OCI-LY7 (cell line): ENCODE measurements around the gene TRAF1. TPM values are rescaled to one million over a fixed set of nuclear protein-coding genes. Genes with fewer than 3 reads are reported as not detected.
A peak's percentile ranks its signal among the peaks of the same experiment; 100 is the strongest.
"Not testable (repeated sequence)": the region's sequence is repeated elsewhere in the genome, so short reads cannot be mapped to it uniquely, and the experiment has no call there.

ENCODE experiments used
- BruUV-seq: library from RNA; stranded (reverse); fragments of 400-500 nt; replicated peaks from 2 replicates; lab custom pipeline; 2021; lab: Mats Ljungman, UMichigan
- CTCF ChIA-PET: fragments of 300-600 bp; sonication (Branson Sonifier 250); formaldehyde crosslinking; loops from one replicate; lab custom pipeline; 2022; ENCODE audit warnings: antibody characterized with exemption; ENCODE audit not compliant: unreplicated experiment; lab: Charles Lee
- POLR2A ChIA-PET: fragments of 300-600 bp; sonication (Branson Sonifier 250); formaldehyde crosslinking; loops from one replicate; lab custom pipeline; 2022; ENCODE audit warnings: antibody characterized with exemption; lab: Charles Lee
- DNase-seq: peaks from one replicate; pipeline ENCODE4 v3.0.0-alpha.2; 2015; ENCODE audit warnings: low spot score
- H2AFZ ChIP-seq: fragments of 200-600 bp; sonication (generic), shearing (Covaris generic); 2 replicates; pipeline ENCODE4 v1.6.1; 2014; ENCODE audit warnings: mild to moderate bottlenecking, antibody characterized with exemption, low read length, moderate library complexity
- H3K27ac ChIP-seq: fragments of 200-600 bp; sonication (generic); 2 replicates; pipeline ENCODE4 v1.5.1; 2014; ENCODE audit warnings: mixed run types, low read depth, mild to moderate bottlenecking, moderate library complexity, low read length, inconsistent platforms; ENCODE audit not compliant: poor library complexity, severe bottlenecking
- H3K36me3 ChIP-seq: fragments of 200-600 bp; sonication (generic); 2 replicates; pipeline ENCODE4 v1.6.1; 2014; ENCODE audit warnings: mild to moderate bottlenecking, antibody characterized with exemption, low read length, moderate library complexity, mixed read lengths; ENCODE audit not compliant: insufficient read depth
- H3K4me1 ChIP-seq: fragments of 200-600 bp; sonication (generic); 2 replicates; pipeline ENCODE4 v1.5.1; 2014; ENCODE audit warnings: mild to moderate bottlenecking, low read length; ENCODE audit not compliant: insufficient read depth, poor library complexity, severe bottlenecking
- H3K4me2 ChIP-seq: fragments of 200-600 bp; sonication (generic); 2 replicates; pipeline ENCODE4 v1.6.1; 2014; ENCODE audit warnings: mild to moderate bottlenecking, low read length
- H3K4me3 ChIP-seq: fragments of 200-600 bp; sonication (generic); 2 replicates; pipeline ENCODE4 v1.5.1; 2014; ENCODE audit warnings: mild to moderate bottlenecking, low read depth, low read length; ENCODE audit not compliant: poor library complexity, severe bottlenecking
- H3K79me2 ChIP-seq: fragments of 200-600 bp; sonication (generic); 2 replicates; pipeline ENCODE4 v1.6.1; 2016; ENCODE audit warnings: low read depth, mild to moderate bottlenecking, low read length, moderate library complexity, mixed read lengths; ENCODE audit not compliant: insufficient read depth
- H3K9me2 ChIP-seq: fragments of 200-600 bp; sonication (generic); 2 replicates; pipeline ENCODE4 v1.6.1; 2016; ENCODE audit warnings: mild to moderate bottlenecking, low read length, mixed read lengths; ENCODE audit not compliant: insufficient read depth
- H3K9me3 ChIP-seq: fragments of 200-600 bp; sonication (generic); 2 replicates; pipeline ENCODE4 v1.6.1; 2014; ENCODE audit warnings: mild to moderate bottlenecking, mixed run types, low read length, mixed read lengths
- H4K20me1 ChIP-seq: fragments of 200-600 bp; sonication (generic); 2 replicates; pipeline ENCODE4 v1.6.1; 2014; ENCODE audit warnings: mild to moderate bottlenecking, antibody characterized with exemption, low read length, moderate library complexity, mixed read lengths; ENCODE audit not compliant: insufficient read depth
- CTCF ChIP-seq: fragments of 200-600 bp; sonication (generic); conservative IDR thresholded peaks from 2 replicates; pipeline ENCODE4 v1.5.1; 2014; ENCODE audit warnings: mild to moderate bottlenecking, antibody characterized with exemption, low read length, moderate library complexity, mixed read lengths
- EZH2phosphoT487 ChIP-seq: fragments of 200-600 bp; sonication (generic); IDR thresholded peaks from 2 replicates; pipeline ENCODE4 v1.6.1; 2018; ENCODE audit warnings: low read depth, borderline replicate concordance, mild to moderate bottlenecking, mixed run types, antibody characterized with exemption, low read length, moderate library complexity, mixed read lengths
- intact Hi-C: fragments of 100-400 bp; cut with micrococcal nuclease; formaldehyde crosslinking; loops from one replicate; pipeline ENCODE4 v1.10.0; 2022; ENCODE audit not compliant: unreplicated experiment
- total RNA-seq, 2 experiments: library from RNA; depleted of rRNA in 1 of 2; stranded (reverse); fragments of >200 nt in 1 of 2; shearing (Covaris generic) in 1 of 2; gene quantifications; 2 replicates each; pipeline ENCODE4 v1.2.3, GENCODE V29; 2014 to 2022

TRAF1 gene
- total RNA-seq, 2 experiments from 2014 or later = 24.2 to 50.5 TPM

DNA sequence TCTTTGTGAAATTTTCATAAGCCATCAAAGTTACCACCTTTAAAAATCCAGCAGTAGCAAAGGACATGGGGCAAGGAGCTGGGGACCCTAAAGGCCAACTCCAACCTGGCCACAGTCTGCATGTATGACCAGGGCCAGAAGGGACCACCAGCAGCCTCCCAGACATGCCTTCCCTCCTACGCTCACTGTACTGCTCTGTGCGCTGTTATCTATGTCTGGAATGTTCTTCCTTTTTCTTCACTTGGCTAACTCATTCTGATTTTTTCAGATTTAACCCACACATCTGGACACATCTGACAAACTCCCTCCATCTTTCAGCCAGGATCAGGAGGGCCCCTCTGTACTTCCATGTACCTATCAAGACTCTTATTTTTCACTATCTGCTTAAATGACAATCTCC, 47.6 kb upstream of the TRAF1 start:
- no TSS peak for BruUV-seq
- DNase-seq = no peak
- H3K36me3 ChIP-seq = no peaks in the 10 kb centered on the region
- H3K79me2 ChIP-seq = no peaks in the 10 kb centered on the region
- POLR2A ChIA-PET = interaction anchor here (1.1 kb wide), 1 partner anchor 10 kb away, joined by 3 read pairs; no protein-coding TSS in a partner anchor
- H3K27ac ChIP-seq = no peak overlapping the region
- H3K9me2 ChIP-seq = no peaks in the 10 kb centered on the region
- peaks cover 16% of the 10 kb centered on the region for H3K4me1 ChIP-seq
- peak overlapping the region; percentile 53; the same call in 1 of the 2 replicates for H2AFZ ChIP-seq
- CTCF ChIA-PET = no interaction called here
- H3K9me3 ChIP-seq = no peaks in the 10 kb centered on the region
- intact Hi-C loops = no loop called here
- no peak overlapping the region for H3K4me2 ChIP-seq
- TF ChIP-seq EZH2phosphoT487 = no peak
- TF ChIP-seq CTCF = no peak
- no peak overlapping the region for H3K4me3 ChIP-seq
- H4K20me1 ChIP-seq = no peaks in the 10 kb centered on the region

- Histone ChIP-seq H3K4me1 (peaks cover 16% of the 10 kb centered on the region), H3K4me2 (no peak overlapping the region), H2AFZ (no peak overlapping the region), H3K9me2 (no peaks in the 10 kb centered on the region), H3K9me3 (no peaks in the 10 kb centered on the region), H3K4me3 (no peak overlapping the region), H4K20me1 (no peaks in the 10 kb centered on the region), H3K79me2 (no peaks in the 10 kb centered on the region), H3K36me3 (no peaks in the 10 kb centered on the region), H3K27ac (no peak overlapping the region)
- intact Hi-C loops = no loop called here
- peak; percentile 12 for DNase-seq
- BruUV-seq = no TSS peak
- ChIA-PET POLR2A (interaction anchor here (0.6 to 1.0 kb wide), 3 partner anchors 10 to 435 kb away, joined by 3 read pairs; no protein-coding TSS in a partner anchor), CTCF (no interaction called here)
- TF ChIP-seq CTCF (no peak), EZH2phosphoT487 (no peak)
These were observed 45.3 kb upstream of the TRAF1 start for GRCh38 chr9:120971938-120972337.

GRCh38 chr9:120971471-120971870, 44.9 kb upstream of the TRAF1 start:
- H3K4me2 ChIP-seq, H3K36me3 ChIP-seq, H2AFZ ChIP-seq, intact Hi-C loops, CTCF ChIA-PET, H3K79me2 ChIP-seq, H3K4me3 ChIP-seq, H3K9me3 ChIP-seq, H3K9me2 ChIP-seq, BruUV-seq, H3K27ac ChIP-seq, H4K20me1 ChIP-seq, DNase-seq: not testable (repeated sequence)
- POLR2A ChIA-PET = interaction anchor here (0.6 to 1.0 kb wide), 3 partner anchors 9 to 436 kb away, joined by 3 read pairs; no protein-coding TSS in a partner anchor
- H3K4me1 ChIP-seq = peaks cover 16% of the 10 kb centered on the region
